Thyroid gland (tissue), 4 donors: Measurements from ENCODE around the gene EZH2. TPM values are rescaled to one million over a fixed set of nuclear protein-coding genes. Genes with fewer than 3 reads are reported as not detected.

Experiments used
- DNase-seq, 2 donors: peaks; one replicate each; pipeline ENCODE4 v3.0.0-alpha.2; 2019
- H3K27ac ChIP-seq, 3 donors: fragments of 200-600 bp; sonication (generic); 1 replicate in 2 of 3; 2 replicates in 1 of 3; pipeline ENCODE4 v1.5.1; 2016 to 2019; ENCODE audit warnings: mild to moderate bottlenecking in 1 of 3, moderate library complexity in 1 of 3
- H3K27me3 ChIP-seq: fragments of 200-600 bp; sonication (generic); one replicate; pipeline ENCODE4 v1.5.1; 2019
- H3K36me3 ChIP-seq, 2 donors: fragments of 200-600 bp; sonication (generic); one replicate each; pipeline ENCODE4 v1.5.1; 2016 to 2019
- H3K4me1 ChIP-seq, 2 donors: fragments of 200-600 bp; sonication (generic); one replicate each; pipeline ENCODE4 v1.5.1; 2017 to 2019
- H3K4me3 ChIP-seq, 3 donors: fragments of 200-600 bp; sonication (generic); replicated peaks in 1 of 3; 1 replicate in 2 of 3; 2 replicates in 1 of 3; pipeline ENCODE4 v1.5.1; 2016; ENCODE audit warnings: mild to moderate bottlenecking in 1 of 3
- H3K9me3 ChIP-seq: fragments of 200-600 bp; sonication (generic); one replicate; pipeline ENCODE4 v1.5.1; 2017
- CTCF ChIP-seq, 6 experiments: fragments of 200-600 bp in 3 of 6; fragments of 450-650 bp in 3 of 6; sonication (generic) in 3 of 6; IDR thresholded peaks; one replicate each; pipeline ENCODE4 v1.5.1; 2016 to 2019; ENCODE audit warnings: antibody characterized with exemption in 6 of 6, mild to moderate bottlenecking in 2 of 6, inconsistent platforms in 1 of 6, moderate library complexity in 1 of 6
- POLR2A ChIP-seq, 2 donors: fragments of 450-650 bp; IDR thresholded peaks; one replicate each; pipeline ENCODE4 v1.6.1; 2017; ENCODE audit warnings: antibody characterized with exemption in 2 of 2, mild to moderate bottlenecking in 2 of 2, moderate library complexity in 1 of 2
- WGBS, 2 donors: methylation state at CpG; one replicate each; pipeline ENCODE4 v1.1.5; 2017; 5-methylcytosine and 5-hydroxymethylcytosine counted together
- intact Hi-C: fragments of 100-400 bp; cut with DNase I; formaldehyde crosslinking; loops from one replicate; pipeline ENCODE4 v1.15.1; 2023
- total RNA-seq, 4 donors: library from RNA; depleted of rRNA; stranded (reverse); fragments of >200 nt; gene quantifications; one replicate each; pipeline ENCODE4 v1.2.3, GENCODE V29; 2016

Gene EZH2
- total RNA-seq, 4 donors from 2014 or later = 0.75 to 1.1 (median 0.86) TPM

- DNase-seq = no peak
- intact Hi-C loops = no loop called here
- no peak for TF ChIP-seq POLR2A (IDR thresholded peaks at IDR 0.05)
- Histone ChIP-seq H3K27me3 (no peaks in the 10 kb centered on the region), H3K9me3 (no peaks in the 10 kb centered on the region), H3K36me3 (peaks cover 35 to 41% of the 10 kb centered on the region in 2 donors), H3K27ac (no peak overlapping the region), H3K4me3 (no peak overlapping the region), H3K4me1 (no peaks in the 10 kb centered on the region)
- 93 to 98% methylated on average over 5 of the region's 5 CpGs for WGBS, 2 donors
Measured at GRCh38 chr7:148803094-148803493, 81.0 kb downstream of the EZH2 start.

GRCh38 chr7:148802101-148802493, 82.0 kb downstream of the EZH2 start:
- no peaks in the 10 kb centered on the region for H3K4me1 ChIP-seq
- H3K27ac ChIP-seq = no peak overlapping the region
- WGBS, 2 donors = 90 to 98% methylated on average over 10 of the region's 10 CpGs
- TF ChIP-seq POLR2A (IDR thresholded peaks at IDR 0.05) (no peak), CTCF (IDR thresholded peaks at IDR 0.05) (no peak)
- no peaks in the 10 kb centered on the region for H3K9me3 ChIP-seq
- no peaks in the 10 kb centered on the region for H3K27me3 ChIP-seq
- peaks cover 35 to 44% of the 10 kb centered on the region in 2 donors for H3K36me3 ChIP-seq
- H3K4me3 ChIP-seq = no peak overlapping the region
- DNase-seq = no peak
- intact Hi-C loops = no loop called here

GRCh38 chr7:148800677-148801076, 83.4 kb downstream of the EZH2 start:
- intact Hi-C loops = no loop called here
- Histone ChIP-seq H3K27ac (no peak overlapping the region), H3K9me3 (no peaks in the 10 kb centered on the region), H3K27me3 (no peaks in the 10 kb centered on the region), H3K4me3 (no peak overlapping the region), H3K4me1 (no peaks in the 10 kb centered on the region), H3K36me3 (peaks cover 40 to 51% of the 10 kb centered on the region in 2 donors)
- 91 to 94% methylated on average over 13 of the region's 13 CpGs for WGBS, 2 donors
- DNase-seq = no peak
- TF ChIP-seq POLR2A (IDR thresholded peaks at IDR 0.05) (no peak), CTCF (IDR thresholded peaks at IDR 0.05) (no peak)

GRCh38 chr7:148799893-148800555, 84.1 kb downstream of the EZH2 start:
- Histone ChIP-seq H3K36me3 (peaks cover 43 to 53% of the 10 kb centered on the region in 2 donors), H3K4me3 (no peak overlapping the region), H3K9me3 (no peaks in the 10 kb centered on the region), H3K27me3 (no peaks in the 10 kb centered on the region), H3K4me1 (no peaks in the 10 kb centered on the region), H3K27ac (no peak overlapping the region)
- intact Hi-C loops = no loop called here
- TF ChIP-seq POLR2A (IDR thresholded peaks at IDR 0.05) (no peak), CTCF (IDR thresholded peaks at IDR 0.05) (no peak)
- no peak for DNase-seq
- WGBS, 2 donors = 78 to 82% methylated on average over 7 to 10 of the region's 10 CpGs

- TF ChIP-seq POLR2A (IDR thresholded peaks at IDR 0.05) (no peak), CTCF (IDR thresholded peaks at IDR 0.05) (no peak)
- no peaks in the 10 kb centered on the region for H3K4me1 ChIP-seq
- DNase-seq = no peak
- no peaks in the 10 kb centered on the region for H3K27me3 ChIP-seq
- H3K36me3 ChIP-seq = peaks cover 65 to 68% of the 10 kb centered on the region in 2 donors
- no peak overlapping the region for H3K27ac ChIP-seq
- H3K9me3 ChIP-seq = no peaks in the 10 kb centered on the region
- H3K4me3 ChIP-seq = no peak overlapping the region
- intact Hi-C loops = no loop called here
- 72 to 85% methylated on average over 6 to 10 of the region's 10 CpGs for WGBS, 2 donors
Measured at GRCh38 chr7:148796841-148797240, 87.2 kb downstream of the EZH2 start.
